ENCODE data around the gene CATSPERB.

Gene CATSPERB

DNA sequence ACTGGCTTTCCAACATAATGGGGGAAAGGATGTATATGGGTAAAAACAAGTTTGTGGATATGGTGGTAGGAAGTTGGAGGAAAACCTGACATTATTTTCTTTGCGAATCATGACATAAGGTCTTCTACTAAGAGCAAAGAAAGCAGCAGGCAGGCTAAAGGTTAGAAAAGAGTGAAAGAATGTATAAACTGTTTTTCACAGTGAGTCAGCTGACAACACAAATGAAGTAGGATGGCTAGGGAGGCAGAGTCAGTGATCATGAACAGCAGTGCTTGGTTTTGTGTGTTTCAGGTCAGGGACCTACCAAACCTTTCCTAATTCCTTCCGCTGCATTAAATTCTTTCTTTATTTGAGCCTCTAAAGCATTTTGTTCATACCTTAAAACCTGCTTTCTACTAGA is 46.3 kb upstream of the CATSPERB start:
- Histone ChIP-seq H3K4me1 (ENCODE audit: control insufficient read depth, insufficient read depth, low read length) (peaks cover 4% of the 10 kb centered on the region; the same call in 1 of the 2 replicates), H3K4me3 (ENCODE audit: low read depth, low read length) (no peak overlapping the region), H3K9me3 (ENCODE audit: control insufficient read depth, insufficient read depth, low read depth, low read length) (no peaks in the 10 kb centered on the region), H3K27ac (ENCODE audit: extremely low read depth, low read depth, low read length) (no peak overlapping the region), H3K36me3 (ENCODE audit: control insufficient read depth in 2 of 2, insufficient read depth in 1 of 2, low read length in 2 of 2) (no peaks in the 10 kb centered on the region; a peak in 1 of 3 replicates)
- CTCF ChIA-PET: no interaction called here
- TF ChIP-seq ZNF366 (tag by site-specific recombination; conservative IDR thresholded peaks at IDR 0.05): no peak
- no peak for TF ChIP-seq ZBTB20 (tag by site-specific recombination; IDR thresholded peaks at IDR 0.05)
- TF ChIP-seq ZNF416 (tag by site-specific recombination; IDR thresholded peaks at IDR 0.05): no peak
- no peak for TF ChIP-seq GFI1B (tag by site-specific recombination; IDR thresholded peaks at IDR 0.05)
- no peak for TF ChIP-seq ZNF571 (tag by site-specific recombination; IDR thresholded peaks at IDR 0.05)
- TF ChIP-seq ZNF830 (tag by site-specific recombination; IDR thresholded peaks at IDR 0.05; ENCODE audit: low read depth): no peak
- no peak for TF ChIP-seq ZNF645 (tag by site-specific recombination; IDR thresholded peaks at IDR 0.05)
- no peak for TF ChIP-seq MZF1 (tag by site-specific recombination; IDR thresholded peaks at IDR 0.05; ENCODE audit: borderline replicate concordance)
- TF ChIP-seq OVOL3 (tag by site-specific recombination; IDR thresholded peaks at IDR 0.05): no peak
- POLR2A ChIA-PET: no interaction called here

- TF ChIP-seq ZNF707 (tag by site-specific recombination; IDR thresholded peaks at IDR 0.05) (no peak), GLIS1 (tag by site-specific recombination; IDR thresholded peaks at IDR 0.05) (peak; percentile 97)
- POLR2A ChIA-PET: no interaction called here
- Histone ChIP-seq H3K4me1 (ENCODE audit: control insufficient read depth, insufficient read depth, low read length) (no peaks in the 10 kb centered on the region), H3K36me3 (ENCODE audit: control insufficient read depth in 2 of 2, insufficient read depth in 1 of 2, low read length in 2 of 2) (no peaks in the 10 kb centered on the region; a peak in 1 of 3 replicates), H3K27ac (ENCODE audit: extremely low read depth, low read depth, low read length) (no peak overlapping the region), H3K9me3 (ENCODE audit: control insufficient read depth, insufficient read depth, low read depth, low read length) (no peaks in the 10 kb centered on the region), H3K4me3 (ENCODE audit: low read depth, low read length) (no peak overlapping the region)
- CTCF ChIA-PET: no interaction called here
Measured at GRCh38 chr14:91774140-91775096, 42.5 kb upstream of the CATSPERB start.

- CTCF ChIA-PET: no interaction called here
Measured at GRCh38 chr14:91770185-91770584, 38.3 kb upstream of the CATSPERB start.

More at GRCh38 chr14:91770185-91770584, 38.3 kb upstream of the CATSPERB start:
- Histone ChIP-seq H3K4me3 (ENCODE audit: low read depth, low read length) (no peak overlapping the region), H3K4me1 (ENCODE audit: control insufficient read depth, insufficient read depth, low read length) (no peaks in the 10 kb centered on the region), H3K36me3 (ENCODE audit: control insufficient read depth in 2 of 2, insufficient read depth in 1 of 2, low read length in 2 of 2) (no peaks in the 10 kb centered on the region), H3K27ac (ENCODE audit: extremely low read depth, low read depth, low read length) (no peak overlapping the region), H3K9me3 (ENCODE audit: control insufficient read depth, insufficient read depth, low read depth, low read length) (no peaks in the 10 kb centered on the region)
- TF ChIP-seq, protein P1, sequence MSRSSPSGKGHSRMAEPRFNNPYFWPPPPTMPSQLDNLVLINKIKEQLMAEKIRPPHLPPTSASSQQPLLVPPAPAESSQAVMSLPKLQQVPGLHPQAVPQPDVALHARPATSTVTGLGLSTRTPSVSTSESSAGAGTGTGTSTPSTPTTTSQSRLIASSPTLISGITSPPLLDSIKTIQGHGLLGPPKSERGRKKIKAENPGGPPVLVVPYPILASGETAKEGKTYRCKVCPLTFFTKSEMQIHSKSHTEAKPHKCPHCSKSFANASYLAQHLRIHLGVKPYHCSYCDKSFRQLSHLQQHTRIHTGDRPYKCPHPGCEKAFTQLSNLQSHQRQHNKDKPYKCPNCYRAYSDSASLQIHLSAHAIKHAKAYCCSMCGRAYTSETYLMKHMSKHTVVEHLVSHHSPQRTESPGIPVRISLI (tag by site-specific recombination; IDR thresholded peaks at IDR 0.05): no peak
- TF ChIP-seq SALL2 (tag by site-specific recombination; IDR thresholded peaks at IDR 0.05; ENCODE audit: borderline replicate concordance): no peak
- TF ChIP-seq, protein P2, sequence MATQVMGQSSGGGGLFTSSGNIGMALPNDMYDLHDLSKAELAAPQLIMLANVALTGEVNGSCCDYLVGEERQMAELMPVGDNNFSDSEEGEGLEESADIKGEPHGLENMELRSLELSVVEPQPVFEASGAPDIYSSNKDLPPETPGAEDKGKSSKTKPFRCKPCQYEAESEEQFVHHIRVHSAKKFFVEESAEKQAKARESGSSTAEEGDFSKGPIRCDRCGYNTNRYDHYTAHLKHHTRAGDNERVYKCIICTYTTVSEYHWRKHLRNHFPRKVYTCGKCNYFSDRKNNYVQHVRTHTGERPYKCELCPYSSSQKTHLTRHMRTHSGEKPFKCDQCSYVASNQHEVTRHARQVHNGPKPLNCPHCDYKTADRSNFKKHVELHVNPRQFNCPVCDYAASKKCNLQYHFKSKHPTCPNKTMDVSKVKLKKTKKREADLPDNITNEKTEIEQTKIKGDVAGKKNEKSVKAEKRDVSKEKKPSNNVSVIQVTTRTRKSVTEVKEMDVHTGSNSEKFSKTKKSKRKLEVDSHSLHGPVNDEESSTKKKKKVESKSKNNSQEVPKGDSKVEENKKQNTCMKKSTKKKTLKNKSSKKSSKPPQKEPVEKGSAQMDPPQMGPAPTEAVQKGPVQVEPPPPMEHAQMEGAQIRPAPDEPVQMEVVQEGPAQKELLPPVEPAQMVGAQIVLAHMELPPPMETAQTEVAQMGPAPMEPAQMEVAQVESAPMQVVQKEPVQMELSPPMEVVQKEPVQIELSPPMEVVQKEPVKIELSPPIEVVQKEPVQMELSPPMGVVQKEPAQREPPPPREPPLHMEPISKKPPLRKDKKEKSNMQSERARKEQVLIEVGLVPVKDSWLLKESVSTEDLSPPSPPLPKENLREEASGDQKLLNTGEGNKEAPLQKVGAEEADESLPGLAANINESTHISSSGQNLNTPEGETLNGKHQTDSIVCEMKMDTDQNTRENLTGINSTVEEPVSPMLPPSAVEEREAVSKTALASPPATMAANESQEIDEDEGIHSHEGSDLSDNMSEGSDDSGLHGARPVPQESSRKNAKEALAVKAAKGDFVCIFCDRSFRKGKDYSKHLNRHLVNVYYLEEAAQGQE (tag by site-specific recombination; IDR thresholded peaks at IDR 0.05): no peak
- TF ChIP-seq ZNF830 (tag by site-specific recombination; IDR thresholded peaks at IDR 0.05; ENCODE audit: low read depth): no peak
- no peak for TF ChIP-seq ZNF169 (tag by site-specific recombination; IDR thresholded peaks at IDR 0.05)
- TF ChIP-seq ZNF311 (tag by site-specific recombination; IDR thresholded peaks at IDR 0.05; ENCODE audit: borderline replicate concordance): no peak
- TF ChIP-seq IKZF3 (tag by site-specific recombination; IDR thresholded peaks at IDR 0.05): no peak
- POLR2A ChIA-PET: no interaction called here

All from HEK293 (cell line).